ENCODE measurements around the gene PHEX.

DNA sequence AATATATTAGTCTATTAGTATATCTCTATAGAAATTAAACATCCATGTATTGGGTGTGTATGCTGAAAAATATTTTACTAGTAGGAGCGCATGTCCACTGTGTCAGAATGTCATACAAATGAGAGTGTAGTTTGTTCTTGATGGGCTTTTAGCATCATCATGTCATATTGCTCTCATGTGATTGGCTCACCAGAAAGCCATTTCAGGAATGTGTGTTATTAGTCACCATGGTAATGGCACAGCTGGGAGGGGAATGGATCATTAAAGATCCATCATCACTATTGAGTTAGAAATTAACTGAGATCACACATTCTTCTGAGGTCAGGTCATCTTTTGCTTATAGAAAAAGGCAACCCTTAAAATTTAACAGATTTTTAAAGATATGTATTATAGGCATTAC is 77.3 kb downstream of the PHEX start:
- TF ChIP-seq, protein P1, sequence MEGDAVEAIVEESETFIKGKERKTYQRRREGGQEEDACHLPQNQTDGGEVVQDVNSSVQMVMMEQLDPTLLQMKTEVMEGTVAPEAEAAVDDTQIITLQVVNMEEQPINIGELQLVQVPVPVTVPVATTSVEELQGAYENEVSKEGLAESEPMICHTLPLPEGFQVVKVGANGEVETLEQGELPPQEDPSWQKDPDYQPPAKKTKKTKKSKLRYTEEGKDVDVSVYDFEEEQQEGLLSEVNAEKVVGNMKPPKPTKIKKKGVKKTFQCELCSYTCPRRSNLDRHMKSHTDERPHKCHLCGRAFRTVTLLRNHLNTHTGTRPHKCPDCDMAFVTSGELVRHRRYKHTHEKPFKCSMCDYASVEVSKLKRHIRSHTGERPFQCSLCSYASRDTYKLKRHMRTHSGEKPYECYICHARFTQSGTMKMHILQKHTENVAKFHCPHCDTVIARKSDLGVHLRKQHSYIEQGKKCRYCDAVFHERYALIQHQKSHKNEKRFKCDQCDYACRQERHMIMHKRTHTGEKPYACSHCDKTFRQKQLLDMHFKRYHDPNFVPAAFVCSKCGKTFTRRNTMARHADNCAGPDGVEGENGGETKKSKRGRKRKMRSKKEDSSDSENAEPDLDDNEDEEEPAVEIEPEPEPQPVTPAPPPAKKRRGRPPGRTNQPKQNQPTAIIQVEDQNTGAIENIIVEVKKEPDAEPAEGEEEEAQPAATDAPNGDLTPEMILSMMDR (IDR thresholded peaks at IDR 0.05): no peak
- TF ChIP-seq EP300 (IDR thresholded peaks at IDR 0.05; ENCODE audit: low read depth) (no peak), POLR2A (IDR thresholded peaks at IDR 0.05) (no peak)
